Breast epithelium (tissue), 4 donors: ENCODE results near the gene BRIP1. TPM values are rescaled to one million over a fixed set of nuclear protein-coding genes. Genes with fewer than 3 reads are reported as not detected.
"Not testable (repeated sequence)": the region's sequence is repeated elsewhere in the genome, so short reads cannot be mapped to it uniquely, and the experiment has no call there.

Experiments used
- DNase-seq, 2 donors: peaks; one replicate each; pipeline ENCODE4 v3.0.0-alpha.2; 2019; ENCODE audit warnings: low spot score in 2 of 2
- H3K27ac ChIP-seq, 2 donors: fragments of 200-600 bp; sonication (generic) in 1 of 2; one replicate each; pipeline ENCODE4 v1.5.1; 2016 to 2019; ENCODE audit warnings: mild to moderate bottlenecking in 1 of 2
- H3K27me3 ChIP-seq, 2 donors: fragments of 200-600 bp; sonication (generic) in 1 of 2; one replicate each; pipeline versions ENCODE4 v1.5.1 to v1.6.0; 2017 to 2019; ENCODE audit warnings: control low read depth in 1 of 2, mild to moderate bottlenecking in 1 of 2
- H3K36me3 ChIP-seq: fragments of 200-600 bp; one replicate; pipeline ENCODE4 v1.5.1; 2019
- H3K4me1 ChIP-seq, 2 donors: fragments of 200-600 bp; sonication (generic); one replicate each; pipeline ENCODE4 v1.5.1; 2016 to 2019; ENCODE audit warnings: control low read depth in 1 of 2
- H3K4me3 ChIP-seq, 3 donors: fragments of 200-600 bp; sonication (generic); 1 replicate in 2 of 3; 2 replicates in 1 of 3; pipeline ENCODE4 v1.5.1; 2016 to 2019; ENCODE audit warnings: mild to moderate bottlenecking in 3 of 3, moderate library complexity in 2 of 3
- H3K9me3 ChIP-seq, 2 donors: fragments of 200-600 bp; sonication (generic) in 1 of 2; one replicate each; pipeline ENCODE4 v1.5.1; 2016 to 2019; ENCODE audit warnings: control low read depth in 1 of 2
- POLR2A ChIP-seq: fragments of 450-650 bp; IDR thresholded peaks from one replicate; pipeline ENCODE4 v1.6.1; 2016; ENCODE audit warnings: antibody characterized with exemption, mild to moderate bottlenecking, moderate library complexity
- POLR2AphosphoS5 ChIP-seq, 3 donors: sonication (generic); formaldehyde crosslinking; IDR thresholded peaks; one replicate each; pipeline ENCODE4 v1.6.1; 2017; ENCODE audit warnings: antibody characterized with exemption in 3 of 3
- intact Hi-C: fragments of 100-400 bp; cut with DNase I; formaldehyde crosslinking; loops from one replicate; pipeline ENCODE4 v1.15.1; 2023; ENCODE audit warnings: low total_unique reads
- total RNA-seq, 3 donors: library from RNA; depleted of rRNA; stranded (reverse); fragments of >200 nt; gene quantifications; one replicate each; pipeline ENCODE4 v1.1.0, GENCODE V29; 2016
- TF ChIP-seq, protein P1 (sequence below), 3 donors: fragments of 450-650 bp; IDR thresholded peaks; one replicate each; pipeline ENCODE4 v1.5.1; 2016 to 2017; ENCODE audit warnings: antibody characterized with exemption in 3 of 3, mild to moderate bottlenecking in 3 of 3, moderate library complexity in 3 of 3

BRIP1 gene
- total RNA-seq, 3 donors from 2014 or later: 0.33 to 1.0 (median 0.48) TPM

DNA sequence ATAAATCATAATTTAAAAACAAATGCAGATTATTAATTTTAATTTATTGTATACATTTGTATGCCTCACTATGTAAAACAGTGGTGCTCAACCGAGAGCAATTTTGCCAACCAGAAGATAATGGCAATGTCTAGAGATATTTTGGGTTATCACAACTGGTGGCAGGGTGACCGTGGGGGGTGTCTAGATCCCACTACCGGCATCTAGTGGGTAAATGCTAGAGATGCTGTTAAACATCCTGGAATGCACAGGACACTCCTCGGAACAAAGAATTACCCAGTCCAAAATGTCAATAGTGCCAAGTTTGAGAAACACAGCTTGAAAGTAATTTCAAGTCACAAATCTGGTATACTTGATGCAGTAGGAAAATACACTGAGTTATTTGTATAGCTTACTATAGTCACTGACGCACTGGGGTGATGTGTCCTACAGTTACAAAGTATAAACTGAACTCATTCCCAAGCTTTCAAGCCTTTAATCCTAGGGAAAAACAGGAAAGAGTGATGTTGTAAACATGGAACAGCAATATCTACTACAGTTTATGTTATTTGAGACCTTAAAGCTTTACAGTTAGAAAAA lies 133.5 kb downstream of the BRIP1 start:
- Histone ChIP-seq H3K4me3 (no peak overlapping the region), H3K27ac (no peak overlapping the region), H3K36me3 (no peaks in the 10 kb centered on the region), H3K9me3 (no peaks in the 10 kb centered on the region), H3K4me1 (no peaks in the 10 kb centered on the region), H3K27me3 (no peaks in the 10 kb centered on the region)
- intact Hi-C loops: no loop called here
- DNase-seq: no peak
- TF ChIP-seq, protein P1, sequence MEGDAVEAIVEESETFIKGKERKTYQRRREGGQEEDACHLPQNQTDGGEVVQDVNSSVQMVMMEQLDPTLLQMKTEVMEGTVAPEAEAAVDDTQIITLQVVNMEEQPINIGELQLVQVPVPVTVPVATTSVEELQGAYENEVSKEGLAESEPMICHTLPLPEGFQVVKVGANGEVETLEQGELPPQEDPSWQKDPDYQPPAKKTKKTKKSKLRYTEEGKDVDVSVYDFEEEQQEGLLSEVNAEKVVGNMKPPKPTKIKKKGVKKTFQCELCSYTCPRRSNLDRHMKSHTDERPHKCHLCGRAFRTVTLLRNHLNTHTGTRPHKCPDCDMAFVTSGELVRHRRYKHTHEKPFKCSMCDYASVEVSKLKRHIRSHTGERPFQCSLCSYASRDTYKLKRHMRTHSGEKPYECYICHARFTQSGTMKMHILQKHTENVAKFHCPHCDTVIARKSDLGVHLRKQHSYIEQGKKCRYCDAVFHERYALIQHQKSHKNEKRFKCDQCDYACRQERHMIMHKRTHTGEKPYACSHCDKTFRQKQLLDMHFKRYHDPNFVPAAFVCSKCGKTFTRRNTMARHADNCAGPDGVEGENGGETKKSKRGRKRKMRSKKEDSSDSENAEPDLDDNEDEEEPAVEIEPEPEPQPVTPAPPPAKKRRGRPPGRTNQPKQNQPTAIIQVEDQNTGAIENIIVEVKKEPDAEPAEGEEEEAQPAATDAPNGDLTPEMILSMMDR (IDR thresholded peaks at IDR 0.05): no peak
- TF ChIP-seq POLR2A (no peak), POLR2AphosphoS5 (IDR thresholded peaks at IDR 0.05) (no peak)

DNA sequence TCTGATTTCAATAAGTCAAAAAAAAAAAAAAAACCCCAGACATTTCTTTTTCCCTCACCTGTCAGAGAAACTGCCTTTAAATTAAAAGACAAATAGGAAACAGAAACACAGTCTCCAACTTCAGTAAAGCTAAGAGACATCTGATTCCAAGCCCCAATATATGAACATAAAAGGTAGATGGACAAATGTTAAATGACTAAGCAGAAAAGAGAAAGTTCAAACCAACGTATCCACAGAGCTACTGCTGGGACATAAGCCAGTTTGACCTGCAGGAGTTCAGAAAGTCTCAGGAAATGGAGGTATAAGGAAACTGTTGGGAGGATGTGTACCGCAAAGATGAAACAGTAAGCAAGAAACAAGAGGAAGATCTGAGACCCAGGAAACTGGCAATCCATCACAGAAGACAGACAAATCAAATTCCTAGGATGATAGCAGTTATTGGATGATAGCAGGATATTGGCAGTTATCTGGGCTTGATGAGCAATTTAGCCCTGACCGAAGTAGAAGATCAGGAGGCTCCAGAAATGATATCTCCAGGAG lies 135.0 kb downstream of the BRIP1 start:
- Histone ChIP-seq H3K36me3 (no peaks in the 10 kb centered on the region), H3K27me3 (no peaks in the 10 kb centered on the region), H3K9me3 (no peaks in the 10 kb centered on the region), H3K27ac (no peak overlapping the region), H3K4me1 (no peaks in the 10 kb centered on the region), H3K4me3 (no peak overlapping the region)
- intact Hi-C loops: no loop called here
- TF ChIP-seq POLR2A: no peak
- TF ChIP-seq POLR2AphosphoS5 (IDR thresholded peaks at IDR 0.05): no peak
- TF ChIP-seq, protein P1 (IDR thresholded peaks at IDR 0.05): no peak
- no peak for DNase-seq

DNA sequence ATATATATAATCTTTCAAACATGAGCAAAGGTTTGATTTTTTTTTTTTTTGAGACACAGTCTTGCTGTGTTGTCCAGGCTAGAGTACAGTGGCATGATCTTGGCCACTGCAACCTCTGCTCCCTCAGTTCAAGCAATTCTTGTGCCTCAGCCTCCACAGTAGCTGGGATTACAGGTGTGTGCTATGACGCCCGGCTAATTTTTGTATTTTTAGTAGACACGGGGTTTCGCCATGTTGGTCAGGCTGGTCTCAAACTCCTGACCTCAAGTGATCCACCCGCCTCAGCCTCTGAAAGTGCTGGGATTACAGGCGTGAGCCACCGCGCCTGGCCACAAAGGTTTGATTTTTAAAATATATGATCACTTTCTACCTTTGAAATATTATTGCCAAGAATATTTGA lies 135.5 kb downstream of the BRIP1 start:
- H3K27me3 ChIP-seq, H3K4me1 ChIP-seq, H3K4me3 ChIP-seq, intact Hi-C loops, H3K36me3 ChIP-seq, H3K27ac ChIP-seq, H3K9me3 ChIP-seq, DNase-seq: not testable (repeated sequence)

DNA sequence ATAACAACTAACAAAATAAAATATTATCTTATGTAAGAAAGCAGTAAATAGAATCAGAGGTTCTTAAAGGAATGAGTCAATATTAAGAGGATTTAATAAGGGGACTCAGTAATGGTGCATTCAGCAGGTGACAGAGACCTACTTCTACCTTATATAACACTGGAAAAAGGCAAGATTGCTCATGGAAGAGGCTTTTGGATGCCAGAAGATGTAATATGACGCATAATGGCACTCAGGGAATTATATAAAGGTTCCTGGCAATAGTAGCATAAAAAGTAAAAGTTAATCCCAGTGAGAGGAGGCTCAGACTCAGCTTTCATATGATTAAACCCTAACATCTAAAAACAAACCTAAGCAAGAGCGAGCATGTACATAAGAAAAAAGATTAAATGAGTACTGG lies 136.4 kb downstream of the BRIP1 start:
- intact Hi-C loops: no loop called here
- no peak overlapping the region for H3K4me3 ChIP-seq
- no peaks in the 10 kb centered on the region for H3K36me3 ChIP-seq
- no peaks in the 10 kb centered on the region for H3K27me3 ChIP-seq
- no peak overlapping the region for H3K27ac ChIP-seq
- DNase-seq: no peak
- H3K4me1 ChIP-seq: no peaks in the 10 kb centered on the region
- no peaks in the 10 kb centered on the region for H3K9me3 ChIP-seq
- TF ChIP-seq, protein P1 (IDR thresholded peaks at IDR 0.05): no peak
- TF ChIP-seq POLR2AphosphoS5 (IDR thresholded peaks at IDR 0.05): no peak
- TF ChIP-seq POLR2A: no peak

DNA sequence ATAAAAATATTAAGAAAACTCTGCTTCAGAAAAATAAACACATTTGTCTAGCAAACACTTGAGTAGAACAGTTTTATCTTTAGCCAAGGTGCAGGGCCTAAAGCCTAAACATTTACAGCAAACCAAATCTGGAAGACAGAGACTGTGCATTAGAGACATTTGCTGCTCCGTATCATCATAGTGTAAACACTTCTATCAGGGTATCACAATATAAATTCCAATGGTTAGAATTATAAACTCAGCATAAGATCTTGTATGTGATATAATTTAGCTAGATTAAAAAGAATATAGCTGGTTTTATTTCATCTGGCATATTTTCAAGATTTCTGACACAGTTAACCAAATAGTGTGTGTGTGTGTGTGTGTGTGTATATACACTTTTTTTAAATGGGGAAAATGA lies 138.6 kb downstream of the BRIP1 start:
- Histone ChIP-seq H3K36me3 (no peaks in the 10 kb centered on the region), H3K4me3 (no peak overlapping the region), H3K9me3 (no peaks in the 10 kb centered on the region), H3K27ac (no peak overlapping the region), H3K27me3 (no peaks in the 10 kb centered on the region), H3K4me1 (no peaks in the 10 kb centered on the region)
- TF ChIP-seq POLR2A (no peak), POLR2AphosphoS5 (IDR thresholded peaks at IDR 0.05) (no peak)
- TF ChIP-seq, protein P1 (IDR thresholded peaks at IDR 0.05): no peak
- DNase-seq: no peak
- intact Hi-C loops: no loop called here
